ENCODE data around the gene SORCS2. TPM values are rescaled to one million over a fixed set of nuclear protein-coding genes. Genes with fewer than 3 reads are reported as not detected.

Gene SORCS2
- total RNA-seq, 1 experiment from 2014 or later, result 4.1 TPM

DNA sequence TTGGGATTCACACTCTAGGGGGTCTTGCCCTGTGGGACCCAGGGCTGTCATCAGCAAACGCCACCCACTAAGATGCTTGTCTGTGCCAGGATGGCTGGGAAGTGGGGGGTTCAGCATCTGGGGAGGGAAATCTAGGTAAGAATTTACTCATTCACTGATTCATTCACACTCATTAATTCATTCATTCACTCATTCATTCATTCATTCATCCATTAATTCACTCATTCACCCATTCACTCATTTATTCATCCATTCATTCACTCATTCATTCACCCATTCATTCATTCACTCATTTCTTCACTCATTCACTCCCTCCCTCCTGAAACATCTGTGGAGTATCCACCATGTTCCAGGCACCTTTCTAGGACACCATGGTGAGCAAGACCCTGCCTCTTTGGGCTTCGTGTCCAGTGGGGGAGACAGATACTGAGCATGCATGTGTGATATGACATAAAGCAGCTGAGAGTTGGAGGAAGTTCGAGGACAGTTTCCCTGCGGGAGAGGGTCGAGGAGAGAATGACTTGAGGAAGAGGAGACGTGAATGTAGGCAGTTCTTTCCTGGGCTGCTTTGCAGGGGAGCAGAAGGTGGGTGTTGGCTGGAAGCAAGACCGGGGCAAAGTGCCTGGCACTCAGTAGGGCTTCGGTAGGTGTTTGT is 90.6 kb downstream of the SORCS2 start:
- TF ChIP-seq, protein P1, sequence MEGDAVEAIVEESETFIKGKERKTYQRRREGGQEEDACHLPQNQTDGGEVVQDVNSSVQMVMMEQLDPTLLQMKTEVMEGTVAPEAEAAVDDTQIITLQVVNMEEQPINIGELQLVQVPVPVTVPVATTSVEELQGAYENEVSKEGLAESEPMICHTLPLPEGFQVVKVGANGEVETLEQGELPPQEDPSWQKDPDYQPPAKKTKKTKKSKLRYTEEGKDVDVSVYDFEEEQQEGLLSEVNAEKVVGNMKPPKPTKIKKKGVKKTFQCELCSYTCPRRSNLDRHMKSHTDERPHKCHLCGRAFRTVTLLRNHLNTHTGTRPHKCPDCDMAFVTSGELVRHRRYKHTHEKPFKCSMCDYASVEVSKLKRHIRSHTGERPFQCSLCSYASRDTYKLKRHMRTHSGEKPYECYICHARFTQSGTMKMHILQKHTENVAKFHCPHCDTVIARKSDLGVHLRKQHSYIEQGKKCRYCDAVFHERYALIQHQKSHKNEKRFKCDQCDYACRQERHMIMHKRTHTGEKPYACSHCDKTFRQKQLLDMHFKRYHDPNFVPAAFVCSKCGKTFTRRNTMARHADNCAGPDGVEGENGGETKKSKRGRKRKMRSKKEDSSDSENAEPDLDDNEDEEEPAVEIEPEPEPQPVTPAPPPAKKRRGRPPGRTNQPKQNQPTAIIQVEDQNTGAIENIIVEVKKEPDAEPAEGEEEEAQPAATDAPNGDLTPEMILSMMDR (conservative IDR thresholded peaks at IDR 0.05; ENCODE audit: low read depth, low read length), result no peak
- TF ChIP-seq EZH2phosphoT487 (IDR thresholded peaks at IDR 0.05; ENCODE audit: borderline replicate concordance, low read length) (no peak), EZH2 (IDR thresholded peaks at IDR 0.05; ENCODE audit: low read length, unreplicated experiment) (no peak)
- Histone ChIP-seq H3K9me3 (ENCODE audit: low read length) (no peaks in the 10 kb centered on the region), H3K4me2 (ENCODE audit: low read length) (no peak overlapping the region), H3F3A (ENCODE audit: low read length, unreplicated experiment) (no peaks in the 10 kb centered on the region), H3K27me3 (ENCODE audit: low read length) (no peaks in the 10 kb centered on the region), H3K79me2 (ENCODE audit: low read length) (no peaks in the 10 kb centered on the region), H3K36me3 (ENCODE audit: low read depth, low read length) (no peaks in the 10 kb centered on the region), H3K9ac (ENCODE audit: low read length) (no peak overlapping the region), H4K20me1 (ENCODE audit: low read length) (no peaks in the 10 kb centered on the region), H3K27ac (ENCODE audit: low read length) (no peak overlapping the region), H3K4me3 (ENCODE audit: low read length) (no peak overlapping the region), H3K9me2 (replicated peaks; ENCODE audit: low read length) (no peaks in the 10 kb centered on the region), H3K4me1 (ENCODE audit: insufficient read depth, low read length) (peaks cover 16% of the 10 kb centered on the region), H2AFZ (ENCODE audit: low read length) (no peak overlapping the region)
- CTCF ChIA-PET, result no interaction called here
- BruUV-seq (replicated peaks), result no TSS peak
- ATAC-seq, result no peak
- intact Hi-C loops (cut with micrococcal nuclease), result no loop called here
- DNase-seq, result no peak
- POLR2A ChIA-PET (ENCODE audit: unreplicated experiment), result no interaction called here

DNA sequence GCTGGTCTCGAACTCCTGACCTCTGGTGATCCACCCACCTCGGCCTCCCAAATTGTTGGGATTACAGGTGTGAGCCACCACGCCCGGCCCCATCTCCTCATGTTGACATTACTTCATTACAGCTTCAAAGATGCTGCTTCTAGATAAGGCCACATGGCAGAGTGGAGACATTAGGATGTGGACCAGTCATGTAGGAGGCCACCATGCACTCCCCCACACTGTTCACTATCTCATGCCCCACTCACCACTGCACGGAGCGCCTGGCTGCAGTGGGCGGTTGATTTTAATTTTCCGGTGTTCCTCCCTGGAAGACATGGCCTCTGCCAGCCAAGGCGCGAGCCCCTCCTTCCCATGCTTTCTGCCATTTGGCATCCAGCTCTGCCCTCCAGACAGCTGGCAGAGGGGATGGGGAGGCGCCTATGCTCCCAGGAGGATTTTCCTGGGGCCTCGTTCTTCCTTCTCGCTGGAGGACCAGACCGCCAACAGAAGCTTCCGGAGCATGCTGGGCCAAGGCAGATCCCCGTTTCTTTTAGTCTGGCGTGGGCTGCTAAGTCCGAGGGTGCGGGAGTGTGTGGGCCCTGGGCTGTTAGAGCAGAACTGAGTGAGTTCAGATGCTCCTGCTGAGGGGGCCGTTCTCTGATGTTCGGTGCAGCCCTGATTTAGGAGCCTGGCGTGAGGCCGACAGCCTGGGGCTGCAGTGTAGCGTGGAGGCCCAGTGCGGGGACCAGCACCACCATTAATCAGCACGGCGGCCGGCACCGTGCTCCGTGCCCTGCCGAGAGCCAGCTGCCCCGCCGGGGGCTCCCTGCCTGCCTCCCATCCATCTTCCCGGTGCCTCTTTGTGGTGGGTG is 93.1 kb downstream of the SORCS2 start:
- no TSS peak for BruUV-seq (replicated peaks)
- H3K79me2 ChIP-seq (ENCODE audit: low read length), result no peaks in the 10 kb centered on the region
- H3K4me1 ChIP-seq (ENCODE audit: insufficient read depth, low read length), result peaks cover 4% of the 10 kb centered on the region; the same call in 1 of the 2 replicates
- H3K9me2 ChIP-seq (replicated peaks; ENCODE audit: low read length), result no peaks in the 10 kb centered on the region
- ChIA-PET CTCF (no interaction called here), POLR2A (ENCODE audit: unreplicated experiment) (no interaction called here)
- intact Hi-C loops (cut with micrococcal nuclease), result no loop called here
- no peak overlapping the region for H3K4me3 ChIP-seq (ENCODE audit: low read length)
- no peak for TF ChIP-seq EZH2phosphoT487 (IDR thresholded peaks at IDR 0.05; ENCODE audit: borderline replicate concordance, low read length)
- TF ChIP-seq EZH2 (IDR thresholded peaks at IDR 0.05; ENCODE audit: low read length, unreplicated experiment), result no peak
- TF ChIP-seq, protein P1 (conservative IDR thresholded peaks at IDR 0.05; ENCODE audit: low read depth, low read length), result no peak
- no peaks in the 10 kb centered on the region for H4K20me1 ChIP-seq (ENCODE audit: low read length)
- H3K9me3 ChIP-seq (ENCODE audit: low read length), result no peaks in the 10 kb centered on the region
- no peaks in the 10 kb centered on the region for H3K27me3 ChIP-seq (ENCODE audit: low read length)
- H3F3A ChIP-seq (ENCODE audit: low read length, unreplicated experiment), result no peaks in the 10 kb centered on the region
- ATAC-seq (no peak), DNase-seq (no peak)
- no peak overlapping the region for H3K27ac ChIP-seq (ENCODE audit: low read length)
- no peaks in the 10 kb centered on the region for H3K36me3 ChIP-seq (ENCODE audit: low read depth, low read length)
- no peak overlapping the region for H2AFZ ChIP-seq (ENCODE audit: low read length)
- no peak overlapping the region for H3K9ac ChIP-seq (ENCODE audit: low read length)
- no peak overlapping the region for H3K4me2 ChIP-seq (ENCODE audit: low read length)

DNA sequence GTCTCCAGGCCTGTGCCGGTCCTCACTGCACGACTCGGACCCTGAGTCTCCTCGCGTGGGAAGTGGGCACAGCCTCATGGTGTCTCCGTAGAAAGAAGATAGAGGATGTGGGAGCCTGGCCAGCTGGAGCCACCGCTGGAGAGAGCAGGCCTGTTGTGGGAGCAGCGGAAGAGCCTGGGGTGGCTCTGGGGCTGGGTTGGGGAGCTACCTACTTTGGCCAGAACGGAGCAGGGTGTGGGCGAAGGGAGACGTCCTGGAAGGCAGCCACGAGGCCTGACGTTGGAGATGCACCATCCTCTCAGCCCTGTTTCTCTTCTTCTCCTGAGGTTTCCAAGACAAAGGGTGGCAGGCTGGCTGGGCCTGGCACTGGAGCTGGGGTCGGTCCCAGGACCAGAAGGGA is 93.8 kb downstream of the SORCS2 start:
- Histone ChIP-seq H3K9me3 (ENCODE audit: low read length) (no peaks in the 10 kb centered on the region), H3K4me3 (ENCODE audit: low read length) (no peak overlapping the region), H3K4me2 (ENCODE audit: low read length) (no peak overlapping the region), H4K20me1 (ENCODE audit: low read length) (no peaks in the 10 kb centered on the region), H3K36me3 (ENCODE audit: low read depth, low read length) (no peaks in the 10 kb centered on the region), H2AFZ (ENCODE audit: low read length) (no peak overlapping the region), H3F3A (ENCODE audit: low read length, unreplicated experiment) (no peaks in the 10 kb centered on the region), H3K79me2 (ENCODE audit: low read length) (no peaks in the 10 kb centered on the region), H3K9ac (ENCODE audit: low read length) (no peak overlapping the region), H3K4me1 (ENCODE audit: insufficient read depth, low read length) (no peaks in the 10 kb centered on the region), H3K27ac (ENCODE audit: low read length) (no peak overlapping the region), H3K9me2 (replicated peaks; ENCODE audit: low read length) (no peaks in the 10 kb centered on the region), H3K27me3 (ENCODE audit: low read length) (no peaks in the 10 kb centered on the region)
- CTCF ChIA-PET, result no interaction called here
- intact Hi-C loops (cut with micrococcal nuclease), result no loop called here
- POLR2A ChIA-PET (ENCODE audit: unreplicated experiment), result no interaction called here
- DNase-seq, result no peak
- TF ChIP-seq, protein P1 (conservative IDR thresholded peaks at IDR 0.05; ENCODE audit: low read depth, low read length), result no peak
- TF ChIP-seq EZH2 (IDR thresholded peaks at IDR 0.05; ENCODE audit: low read length, unreplicated experiment) (no peak), EZH2phosphoT487 (IDR thresholded peaks at IDR 0.05; ENCODE audit: borderline replicate concordance, low read length) (no peak)
- BruUV-seq (replicated peaks), result no TSS peak
- ATAC-seq, result no peak

Measured in PC-3 (cell line).